ENCODE measurements around the gene NEMP2. TPM values are rescaled to one million over a fixed set of nuclear protein-coding genes. Genes with fewer than 3 reads are reported as not detected.
"Not testable (repeated sequence)": the region's sequence is repeated elsewhere in the genome, so short reads cannot be mapped to it uniquely, and the experiment has no call there.

Gene NEMP2
- total RNA-seq, 1 experiment from 2014 or later: 12.0 TPM

- H3K27me3 ChIP-seq (ENCODE audit: control insufficient read depth, insufficient read depth, low read length): no peaks in the 10 kb centered on the region
- intact Hi-C loops (cut with micrococcal nuclease; ENCODE audit: unreplicated experiment) (loop anchor here (1.0 kb wide), 1 partner anchor 128 kb away; no protein-coding TSS in a partner anchor), in situ Hi-C loops (cut with HindIII; ENCODE audit: low pct_unique_long_range_greater_than_20kb, low sequenced_read_pairs) (no loop called here)
- no peak overlapping the region for H3K27ac ChIP-seq (ENCODE audit: low read length)
- no peak for DNase-seq (ENCODE audit: low read depth, low spot score)
- ChIA-PET CTCF (no interaction called here), POLR2A (interaction anchor here (0.6 kb wide), 1 partner anchor 20 kb away, joined by 4 read pairs; no protein-coding TSS in a partner anchor)
- TF ChIP-seq CTCF (IDR thresholded peaks at IDR 0.05) (peak; percentile 39; the same call in 1 of the 2 replicates), TCF7L2 (IDR thresholded peaks at IDR 0.05; ENCODE audit: low read depth, low read length) (no peak), REST (IDR thresholded peaks at IDR 0.05; ENCODE audit: insufficient read depth in 1 of 2, low read depth in 2 of 2, low read length in 1 of 2) (no peak), SIN3A (IDR thresholded peaks at IDR 0.05; ENCODE audit: borderline replicate concordance, insufficient read depth, low read depth, low read length) (no peak), POLR2AphosphoS5 (IDR thresholded peaks at IDR 0.05; ENCODE audit: low read depth, low read length) (no peak)
- H3K4me1 ChIP-seq (ENCODE audit: control insufficient read depth, insufficient read depth, low read length): no peaks in the 10 kb centered on the region
- no peak for ATAC-seq
- H3K9me3 ChIP-seq (ENCODE audit: control insufficient read depth, insufficient read depth, low read depth, low read length): no peaks in the 10 kb centered on the region
- no peak overlapping the region for H3K4me3 ChIP-seq (ENCODE audit: low read depth in 2 of 2, low read length in 2 of 2)
- peaks cover 2% of the 10 kb centered on the region; the same call in 1 of the 2 replicates for H3K36me3 ChIP-seq (ENCODE audit: control insufficient read depth, insufficient read depth, low read length)
- BruUV-seq (replicated peaks): no TSS peak
Measured at GRCh38 chr2:190511104-190511503, 23.4 kb downstream of the NEMP2 start.

GRCh38 chr2:190509895-190510294 is 24.6 kb downstream of the NEMP2 start:
- intact Hi-C loops (cut with micrococcal nuclease; ENCODE audit: unreplicated experiment): loop anchor here (10.0 kb wide), 1 partner anchor 415 kb away; no protein-coding TSS in a partner anchor
- BruUV-seq (replicated peaks); in situ Hi-C loops (cut with HindIII; ENCODE audit: low pct_unique_long_range_greater_than_20kb, low sequenced_read_pairs): not testable (repeated sequence)

DNA sequence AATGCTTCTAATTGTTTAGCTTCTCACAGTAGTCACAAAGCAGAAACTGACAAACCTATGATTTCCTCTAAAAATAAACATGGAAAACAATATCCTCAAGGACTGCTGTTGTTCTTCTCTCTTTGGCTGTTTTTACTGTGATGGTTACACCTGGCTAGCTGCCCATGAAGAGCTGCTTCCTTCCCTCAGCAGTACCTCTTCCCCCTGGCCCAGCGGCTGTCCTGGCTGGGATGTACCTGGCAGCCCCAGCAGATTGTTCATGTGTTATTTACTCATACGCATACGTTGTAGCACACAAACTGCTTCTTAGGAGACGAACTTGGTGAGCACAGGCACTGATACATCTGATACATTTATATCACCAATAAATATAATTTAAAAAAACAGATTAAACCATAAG is 27.4 kb downstream of the NEMP2 start:
- ATAC-seq (no peak), DNase-seq (ENCODE audit: low read depth, low spot score) (no peak)
- ChIA-PET POLR2A (no interaction called here), CTCF (no interaction called here)
- Histone ChIP-seq H3K9me3 (ENCODE audit: control insufficient read depth, insufficient read depth, low read depth, low read length) (no peaks in the 10 kb centered on the region), H3K4me3 (ENCODE audit: low read depth in 2 of 2, low read length in 2 of 2) (no peak overlapping the region), H3K27ac (ENCODE audit: low read length) (no peak overlapping the region), H3K4me1 (ENCODE audit: control insufficient read depth, insufficient read depth, low read length) (no peaks in the 10 kb centered on the region), H3K36me3 (ENCODE audit: control insufficient read depth, insufficient read depth, low read length) (no peaks in the 10 kb centered on the region), H3K27me3 (ENCODE audit: control insufficient read depth, insufficient read depth, low read length) (no peaks in the 10 kb centered on the region)
- BruUV-seq (replicated peaks): no TSS peak
- intact Hi-C loops (cut with micrococcal nuclease; ENCODE audit: unreplicated experiment): loop anchor here (10.0 kb wide), 1 partner anchor 412 kb away; no protein-coding TSS in a partner anchor
- in situ Hi-C loops (cut with HindIII; ENCODE audit: low pct_unique_long_range_greater_than_20kb, low sequenced_read_pairs): no loop called here
- TF ChIP-seq POLR2AphosphoS5 (IDR thresholded peaks at IDR 0.05; ENCODE audit: low read depth, low read length) (no peak), TCF7L2 (IDR thresholded peaks at IDR 0.05; ENCODE audit: low read depth, low read length) (no peak), REST (IDR thresholded peaks at IDR 0.05; ENCODE audit: insufficient read depth in 1 of 2, low read depth in 2 of 2, low read length in 1 of 2) (no peak), SIN3A (IDR thresholded peaks at IDR 0.05; ENCODE audit: borderline replicate concordance, insufficient read depth, low read depth, low read length) (no peak), CTCF (IDR thresholded peaks at IDR 0.05) (no peak)

More at GRCh38 chr2:190509895-190510294, 24.6 kb downstream of the NEMP2 start:
- H3K9me3 ChIP-seq (ENCODE audit: control insufficient read depth, insufficient read depth, low read depth, low read length); H3K36me3 ChIP-seq (ENCODE audit: control insufficient read depth, insufficient read depth, low read length); H3K4me1 ChIP-seq (ENCODE audit: control insufficient read depth, insufficient read depth, low read length); H3K27ac ChIP-seq (ENCODE audit: low read length); CTCF ChIA-PET; ATAC-seq; H3K4me3 ChIP-seq (ENCODE audit: low read depth in 2 of 2, low read length in 2 of 2); H3K27me3 ChIP-seq (ENCODE audit: control insufficient read depth, insufficient read depth, low read length); DNase-seq (ENCODE audit: low read depth, low spot score): not testable (repeated sequence)
- POLR2A ChIA-PET: interaction anchor here (0.7 kb wide), 1 partner anchor 254 kb away, joined by 11 read pairs; no protein-coding TSS in a partner anchor

Data from Panc1 (cell line).